Measurements from ENCODE around the gene TMED10. TPM values are rescaled to one million over a fixed set of nuclear protein-coding genes. Genes with fewer than 3 reads are reported as not detected.
A peak's percentile ranks its signal among the peaks of the same experiment; 100 is the strongest.

The TMED10 gene
- total RNA-seq, 1 donor from 2014 or later = 361 TPM

DNA sequence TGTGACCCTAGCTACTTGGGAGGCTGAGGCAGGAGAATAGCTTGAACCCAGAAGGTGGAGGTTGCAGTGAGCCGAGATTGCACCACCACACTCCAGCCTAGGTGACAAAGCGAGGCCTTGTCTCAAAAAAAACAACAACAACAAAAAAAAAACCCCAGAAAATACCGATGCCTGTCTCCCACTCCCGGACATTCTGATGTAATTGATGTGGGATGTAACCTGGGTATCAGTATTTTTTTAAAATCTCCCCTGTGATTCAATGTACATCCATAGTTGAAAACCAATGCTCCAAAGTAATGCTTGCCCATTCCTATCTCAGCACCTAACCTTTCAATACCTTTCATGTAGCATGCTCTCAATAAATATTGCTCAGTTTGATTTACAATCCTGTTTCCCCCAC, 11.7 kb upstream of the TMED10 start:
- no peaks in the 10 kb centered on the region for H3K36me3 Mint-ChIP-seq (ENCODE audit: low read depth)
- peaks cover 6% of the 10 kb centered on the region for H3K9me3 Mint-ChIP-seq (ENCODE audit: low read depth)
- TF ChIP-seq, protein P1, sequence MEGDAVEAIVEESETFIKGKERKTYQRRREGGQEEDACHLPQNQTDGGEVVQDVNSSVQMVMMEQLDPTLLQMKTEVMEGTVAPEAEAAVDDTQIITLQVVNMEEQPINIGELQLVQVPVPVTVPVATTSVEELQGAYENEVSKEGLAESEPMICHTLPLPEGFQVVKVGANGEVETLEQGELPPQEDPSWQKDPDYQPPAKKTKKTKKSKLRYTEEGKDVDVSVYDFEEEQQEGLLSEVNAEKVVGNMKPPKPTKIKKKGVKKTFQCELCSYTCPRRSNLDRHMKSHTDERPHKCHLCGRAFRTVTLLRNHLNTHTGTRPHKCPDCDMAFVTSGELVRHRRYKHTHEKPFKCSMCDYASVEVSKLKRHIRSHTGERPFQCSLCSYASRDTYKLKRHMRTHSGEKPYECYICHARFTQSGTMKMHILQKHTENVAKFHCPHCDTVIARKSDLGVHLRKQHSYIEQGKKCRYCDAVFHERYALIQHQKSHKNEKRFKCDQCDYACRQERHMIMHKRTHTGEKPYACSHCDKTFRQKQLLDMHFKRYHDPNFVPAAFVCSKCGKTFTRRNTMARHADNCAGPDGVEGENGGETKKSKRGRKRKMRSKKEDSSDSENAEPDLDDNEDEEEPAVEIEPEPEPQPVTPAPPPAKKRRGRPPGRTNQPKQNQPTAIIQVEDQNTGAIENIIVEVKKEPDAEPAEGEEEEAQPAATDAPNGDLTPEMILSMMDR (IDR thresholded peaks at IDR 0.05) = no peak

DNA sequence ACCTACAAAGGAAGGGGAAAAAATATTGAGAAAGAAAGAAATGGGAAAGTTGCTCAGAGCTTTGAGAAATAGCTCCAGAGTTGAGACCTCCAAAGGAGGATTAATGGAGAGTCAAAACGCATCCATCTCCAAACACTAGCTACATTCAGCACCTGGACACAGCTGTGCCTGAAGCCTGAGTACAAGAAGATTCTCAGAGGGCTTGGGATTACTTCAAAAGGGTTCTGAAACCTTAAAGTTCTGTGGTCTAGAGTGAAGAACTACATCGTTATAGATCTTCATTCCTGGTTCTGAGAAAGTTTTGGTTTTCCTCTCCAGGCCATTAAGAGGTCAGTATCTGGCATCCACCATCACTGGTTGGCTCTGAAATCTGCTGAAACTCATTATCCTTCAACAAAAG, 10.5 kb upstream of the TMED10 start:
- DNase-seq (ENCODE audit: low spot score) = no peak

More for the DNA sequence above, 11.7 kb upstream of the TMED10 start:
- Mint-ChIP-seq H3K4me3 (ENCODE audit: unreplicated experiment) (no peak overlapping the region), H3K4me1 (ENCODE audit: low read depth) (peaks cover 25% of the 10 kb centered on the region), H3K27me3 (ENCODE audit: low read depth) (no peaks in the 10 kb centered on the region), H3K27ac (ENCODE audit: unreplicated experiment) (no peak overlapping the region)
- DNase-seq (ENCODE audit: low spot score) = no peak

DNA sequence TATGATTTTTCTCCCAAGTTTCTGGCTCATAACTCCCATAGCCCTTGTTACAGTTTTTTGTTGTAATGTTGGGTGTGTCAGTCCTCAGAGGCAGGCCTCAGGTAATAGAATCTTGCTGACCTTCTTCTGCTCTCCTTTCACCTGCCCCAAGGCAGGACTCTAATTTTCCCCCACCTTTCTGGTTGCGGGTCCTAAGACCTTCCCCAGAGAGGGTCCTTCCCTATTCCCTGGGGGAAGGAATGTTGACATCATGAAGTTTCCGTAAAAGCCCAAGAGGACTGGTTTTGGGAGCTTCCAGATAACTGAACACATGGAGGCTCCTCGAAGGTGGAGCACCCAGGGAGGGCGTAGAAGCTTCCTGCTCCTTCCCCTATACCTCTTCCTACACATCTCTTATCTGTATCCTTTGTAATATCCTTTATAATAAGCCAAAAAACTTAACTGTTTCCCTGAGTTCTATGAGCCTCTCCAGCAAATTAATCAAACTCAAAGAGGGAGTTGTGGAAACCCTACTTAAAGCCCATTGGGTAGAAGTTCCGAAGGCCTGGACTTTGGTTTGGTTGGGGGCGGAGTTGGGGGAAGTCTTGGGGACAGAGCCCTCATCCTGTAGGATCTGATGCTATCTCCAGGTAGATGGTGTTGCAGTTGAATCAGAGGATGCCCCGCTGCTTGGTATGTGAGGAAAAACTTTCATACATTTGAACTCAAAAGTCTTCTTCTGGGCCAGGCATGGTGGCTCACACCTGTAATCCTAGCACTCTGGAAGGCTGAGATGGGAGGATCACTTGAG, 9.0 kb upstream of the TMED10 start:
- TF ChIP-seq, protein P1 (IDR thresholded peaks at IDR 0.05) = no peak

More for the DNA sequence above, 10.5 kb upstream of the TMED10 start:
- Mint-ChIP-seq H3K27me3 (ENCODE audit: low read depth) (no peaks in the 10 kb centered on the region), H3K36me3 (ENCODE audit: low read depth) (no peaks in the 10 kb centered on the region), H3K27ac (ENCODE audit: unreplicated experiment) (peak overlapping the region; percentile 37), H3K9me3 (ENCODE audit: low read depth) (peaks cover 6% of the 10 kb centered on the region), H3K4me1 (ENCODE audit: low read depth) (peaks cover 36% of the 10 kb centered on the region), H3K4me3 (ENCODE audit: unreplicated experiment) (no peak overlapping the region)
- TF ChIP-seq, protein P1 (IDR thresholded peaks at IDR 0.05) = no peak

DNA sequence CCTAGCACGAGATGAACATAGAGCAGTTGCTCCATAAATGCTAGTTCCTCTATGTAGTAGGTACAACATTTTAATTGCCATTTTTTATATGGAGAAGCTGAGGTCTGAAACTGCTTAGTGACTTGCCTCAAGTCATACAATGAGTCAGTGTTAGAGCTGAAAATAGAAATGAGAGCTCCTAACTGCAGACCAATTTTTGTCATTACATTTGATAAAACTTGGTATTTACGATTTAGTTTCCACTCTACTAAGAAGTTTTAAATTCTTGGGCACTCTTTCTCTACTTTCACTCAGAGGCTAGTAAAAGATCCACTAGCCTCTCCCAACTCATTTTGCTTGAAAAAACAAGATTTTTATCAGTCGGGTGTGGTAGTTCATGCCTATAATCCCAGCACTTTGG, 8.1 kb upstream of the TMED10 start:
- DNase-seq (ENCODE audit: low spot score) = no peak
- H3K9me3 Mint-ChIP-seq (ENCODE audit: low read depth) = peaks cover 5% of the 10 kb centered on the region

More for the DNA sequence above, 9.0 kb upstream of the TMED10 start:
- no peaks in the 10 kb centered on the region for H3K27me3 Mint-ChIP-seq (ENCODE audit: low read depth)
- H3K4me1 Mint-ChIP-seq (ENCODE audit: low read depth) = peaks cover 36% of the 10 kb centered on the region
- H3K36me3 Mint-ChIP-seq (ENCODE audit: low read depth) = no peaks in the 10 kb centered on the region
- no peak overlapping the region for H3K4me3 Mint-ChIP-seq (ENCODE audit: unreplicated experiment)
- peak; percentile 6 for DNase-seq (ENCODE audit: low spot score)
- peak overlapping the region; percentile 52 for H3K27ac Mint-ChIP-seq (ENCODE audit: unreplicated experiment)
- peaks cover 6% of the 10 kb centered on the region for H3K9me3 Mint-ChIP-seq (ENCODE audit: low read depth)

DNA sequence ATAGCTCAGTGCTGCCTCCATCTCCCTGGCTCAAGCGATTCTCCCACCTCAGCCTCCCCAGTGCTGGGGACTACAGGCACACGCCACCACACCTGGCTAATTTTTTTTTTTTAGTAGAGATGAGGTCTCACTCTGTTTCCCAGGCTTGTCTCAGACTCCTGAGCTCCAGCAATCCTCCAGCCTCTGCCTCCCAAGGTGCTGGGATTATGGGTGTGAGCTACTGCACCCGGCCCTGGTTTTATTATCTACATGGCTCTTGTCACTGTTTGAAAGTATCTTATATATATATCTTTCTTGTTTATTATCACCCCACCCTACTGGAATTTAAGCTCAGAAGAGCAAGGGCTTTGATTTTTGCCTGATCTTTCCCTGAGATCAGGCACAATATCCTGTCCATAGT, 7.6 kb upstream of the TMED10 start:
- Mint-ChIP-seq H3K36me3 (ENCODE audit: low read depth) (no peaks in the 10 kb centered on the region), H3K4me1 (ENCODE audit: low read depth) (peaks cover 36% of the 10 kb centered on the region), H3K9me3 (ENCODE audit: low read depth) (no peaks in the 10 kb centered on the region), H3K27me3 (ENCODE audit: low read depth) (no peaks in the 10 kb centered on the region), H3K27ac (ENCODE audit: unreplicated experiment) (peak overlapping the region; percentile 92), H3K4me3 (ENCODE audit: unreplicated experiment) (no peak overlapping the region)
- peak; percentile 46 for DNase-seq (ENCODE audit: low spot score)
- TF ChIP-seq, protein P1 (IDR thresholded peaks at IDR 0.05) = no peak

More for the DNA sequence above, 8.1 kb upstream of the TMED10 start:
- H3K27ac Mint-ChIP-seq (ENCODE audit: unreplicated experiment) = peak overlapping the region; percentile 92
- no peaks in the 10 kb centered on the region for H3K27me3 Mint-ChIP-seq (ENCODE audit: low read depth)
- peaks cover 36% of the 10 kb centered on the region for H3K4me1 Mint-ChIP-seq (ENCODE audit: low read depth)
- no peak overlapping the region for H3K4me3 Mint-ChIP-seq (ENCODE audit: unreplicated experiment)
- TF ChIP-seq, protein P1 (IDR thresholded peaks at IDR 0.05) = no peak
- H3K36me3 Mint-ChIP-seq (ENCODE audit: low read depth) = no peaks in the 10 kb centered on the region
